Measurements from ENCODE around the gene VKORC1L1. TPM values are rescaled to one million over a fixed set of nuclear protein-coding genes. Genes with fewer than 3 reads are reported as not detected.
"Not testable (repeated sequence)": the region's sequence is repeated elsewhere in the genome, so short reads cannot be mapped to it uniquely, and the experiment has no call there.

The VKORC1L1 gene
- 39.3 TPM for polyA plus RNA-seq (2013, experiment 1 of 2)
- 40.9 TPM for polyA plus RNA-seq (2013, experiment 2 of 2)

DNA sequence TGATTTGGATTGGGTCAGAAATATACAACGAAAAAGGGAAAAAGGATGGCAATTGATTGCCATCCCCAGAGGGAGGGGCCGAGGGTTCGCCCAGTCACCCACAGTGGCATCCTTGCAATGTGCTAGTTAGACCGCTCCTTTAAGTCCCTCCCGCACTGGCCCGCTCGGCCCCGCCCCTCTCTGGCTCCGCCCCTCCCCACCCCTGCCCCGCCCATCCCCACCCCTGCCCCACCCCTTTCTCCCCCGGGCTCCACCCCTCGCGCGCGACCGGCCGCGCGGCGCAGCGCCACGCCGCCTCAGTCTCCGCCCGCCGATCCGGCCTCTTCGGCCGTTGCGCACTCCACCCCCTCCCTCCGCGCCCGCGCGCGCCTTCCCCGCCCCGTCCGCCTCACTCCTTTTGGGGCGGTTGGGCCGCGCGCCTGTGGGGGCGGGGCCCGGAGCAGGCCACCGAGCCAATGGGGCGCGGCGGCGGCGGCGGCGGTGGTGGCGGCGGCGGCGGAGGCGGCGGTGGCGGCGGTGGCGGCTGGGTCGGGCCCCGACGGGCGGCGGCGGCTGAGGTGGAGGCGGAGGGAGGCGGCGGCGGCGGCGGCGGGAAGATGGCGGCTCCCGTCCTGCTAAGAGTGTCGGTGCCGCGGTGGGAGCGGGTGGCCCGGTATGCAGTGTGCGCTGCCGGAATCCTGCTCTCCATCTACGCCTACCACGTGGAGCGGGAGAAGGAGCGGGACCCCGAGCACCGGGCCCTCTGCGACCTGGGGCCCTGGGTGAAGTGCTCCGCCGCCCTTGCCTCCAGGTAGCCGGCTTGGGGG is at the start of gene VKORC1L1:
Gene VKORC1L1, plus strand, starts transcription at position 299 of the 806 bp plus-strand sequence. Its CDS starts 298 bp downstream, at position 597.
- peak within 1 kb of the TSS; percentile 85 for H3K56ac ChIP-seq (ENCODE audit: low read length)
- H2BK5ac ChIP-seq (ENCODE audit: low read length) = no peak within 1 kb of the TSS
- no CpG with 5 or more reads among the region's 94 CpGs for WGBS (ENCODE audit: extremely low coverage, insufficient coverage, low lambda C conversion rate)
- H3K18ac ChIP-seq (ENCODE audit: low read length) = peak within 1 kb of the TSS; percentile 89
- peak within 1 kb of the TSS; percentile 73 for H3K9ac ChIP-seq (ENCODE audit: low read length)
- no peak within 1 kb of the TSS for H4K5ac ChIP-seq (ENCODE audit: low read length)
- peak within 1 kb of the TSS; percentile 95 for H3K4ac ChIP-seq (ENCODE audit: low read depth, low read length)
- no peaks in the 10 kb centered on the region for H3K4me1 ChIP-seq (ENCODE audit: control insufficient read depth, low read depth, low read length)
- H3K36me3 ChIP-seq (ENCODE audit: control insufficient read depth, insufficient read depth, low read length) = no peaks in the 10 kb centered on the region
- peaks cover 4% of the 10 kb centered on the region for H3K79me2 ChIP-seq (ENCODE audit: control insufficient read depth, insufficient read depth, low read length)
- H3K79me1 ChIP-seq (ENCODE audit: low read length) = no peaks in the 10 kb centered on the region
- peak; percentile 95 for DNase-seq
- no peak within 1 kb of the TSS for H2BK120ac ChIP-seq (ENCODE audit: low read depth, low read length)
- H2BK15ac ChIP-seq (replicated peaks; ENCODE audit: low read depth) = no peak within 1 kb of the TSS
- no peak within 1 kb of the TSS for H4K8ac ChIP-seq (ENCODE audit: low read depth, low read length)
- no peaks in the 10 kb centered on the region for H3K27me3 ChIP-seq (ENCODE audit: insufficient read depth, low read length, poor library complexity)
- H3K4me2 ChIP-seq (ENCODE audit: low read length) = peak within 1 kb of the TSS; percentile 46
- peak within 1 kb of the TSS; percentile 44 for H3K27ac ChIP-seq (ENCODE audit: low read depth, low read length)
- H3K23ac ChIP-seq (ENCODE audit: low read length) = no peak within 1 kb of the TSS
- H2AK5ac ChIP-seq (ENCODE audit: low read length) = no peak within 1 kb of the TSS
- peak within 1 kb of the TSS; percentile 60 for H3K4me3 ChIP-seq (ENCODE audit: low read length)

DNA sequence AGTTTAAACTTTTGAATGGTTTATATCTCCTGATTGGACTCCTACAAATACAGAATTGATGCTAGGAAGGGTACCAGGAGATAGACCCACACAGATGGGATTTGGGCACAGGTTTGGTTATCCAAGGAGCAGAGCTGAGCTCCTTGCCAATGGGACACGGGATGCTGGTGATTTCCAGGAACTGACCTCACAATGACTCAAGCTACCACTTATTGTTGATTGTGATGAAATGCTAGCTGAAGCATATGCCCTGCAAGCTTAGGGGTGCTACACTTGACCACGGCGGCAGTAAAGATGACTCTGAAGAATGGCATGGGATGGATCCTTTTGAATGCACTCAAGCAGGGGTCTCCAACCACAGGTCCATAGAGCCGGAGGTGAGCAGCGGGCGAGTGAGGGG is 45.5 kb upstream of the VKORC1L1 start:
- Histone ChIP-seq H3K4me3 (ENCODE audit: low read length) (no peak overlapping the region), H2BK15ac (replicated peaks; ENCODE audit: low read depth) (no peak overlapping the region), H3K9ac (ENCODE audit: low read length) (no peak overlapping the region), H3K4me2 (ENCODE audit: low read length) (no peak overlapping the region), H3K18ac (ENCODE audit: low read length) (no peak overlapping the region), H3K79me2 (ENCODE audit: control insufficient read depth, insufficient read depth, low read length) (no peaks in the 10 kb centered on the region), H4K8ac (ENCODE audit: low read depth, low read length) (no peak overlapping the region), H2BK5ac (ENCODE audit: low read length) (no peak overlapping the region), H3K56ac (ENCODE audit: low read length) (no peak overlapping the region), H2BK120ac (ENCODE audit: low read depth, low read length) (no peak overlapping the region), H4K5ac (ENCODE audit: low read length) (no peak overlapping the region), H3K36me3 (ENCODE audit: control insufficient read depth, insufficient read depth, low read length) (no peaks in the 10 kb centered on the region), H2AK5ac (ENCODE audit: low read length) (no peak overlapping the region), H3K23ac (ENCODE audit: low read length) (no peak overlapping the region), H3K27me3 (ENCODE audit: insufficient read depth, low read length, poor library complexity) (no peaks in the 10 kb centered on the region), H3K4me1 (ENCODE audit: control insufficient read depth, low read depth, low read length) (no peaks in the 10 kb centered on the region), H3K4ac (ENCODE audit: low read depth, low read length) (no peak overlapping the region), H3K79me1 (ENCODE audit: low read length) (no peaks in the 10 kb centered on the region), H3K27ac (ENCODE audit: low read depth, low read length) (no peak overlapping the region)
- WGBS (ENCODE audit: extremely low coverage, insufficient coverage, low lambda C conversion rate) = no CpG with 5 or more reads among the region's 6 CpGs
- no peak for DNase-seq

DNA sequence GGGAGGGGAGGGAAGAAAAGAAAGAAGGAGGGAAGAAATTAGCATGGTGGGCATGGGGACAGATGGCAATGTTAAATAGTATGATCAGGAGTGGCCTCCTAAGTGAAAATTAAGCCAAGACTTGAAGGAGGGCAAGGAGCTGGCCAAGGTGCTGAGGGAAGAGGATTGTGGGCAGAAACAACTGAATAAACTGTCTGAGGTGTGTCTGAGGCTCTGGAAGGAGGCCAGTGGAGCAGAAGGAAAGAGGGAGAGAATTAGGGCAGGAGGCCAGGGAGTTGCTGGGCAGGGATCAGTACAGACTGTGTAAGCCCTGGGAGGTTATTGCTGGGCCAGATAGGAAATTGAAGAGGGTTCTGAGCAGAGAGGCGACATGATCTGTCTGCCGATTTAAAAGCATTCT is 40.6 kb upstream of the VKORC1L1 start:
- no CpG with 5 or more reads among the region's 2 CpGs for WGBS (ENCODE audit: extremely low coverage, insufficient coverage, low lambda C conversion rate)
- no peak overlapping the region for H4K8ac ChIP-seq (ENCODE audit: low read depth, low read length)
- H3K79me1 ChIP-seq (ENCODE audit: low read length) = no peaks in the 10 kb centered on the region
- no peaks in the 10 kb centered on the region for H3K4me1 ChIP-seq (ENCODE audit: control insufficient read depth, low read depth, low read length)
- H2BK15ac ChIP-seq (replicated peaks; ENCODE audit: low read depth) = no peak overlapping the region
- H2AK5ac ChIP-seq (ENCODE audit: low read length) = no peak overlapping the region
- no peak overlapping the region for H3K56ac ChIP-seq (ENCODE audit: low read length)
- no peak overlapping the region for H2BK5ac ChIP-seq (ENCODE audit: low read length)
- H3K4ac ChIP-seq (ENCODE audit: low read depth, low read length) = no peak overlapping the region
- H3K23ac ChIP-seq (ENCODE audit: low read length) = no peak overlapping the region
- H4K5ac ChIP-seq (ENCODE audit: low read length) = no peak overlapping the region
- H3K79me2 ChIP-seq (ENCODE audit: control insufficient read depth, insufficient read depth, low read length) = no peaks in the 10 kb centered on the region
- no peaks in the 10 kb centered on the region for H3K36me3 ChIP-seq (ENCODE audit: control insufficient read depth, insufficient read depth, low read length)
- H3K27me3 ChIP-seq (ENCODE audit: insufficient read depth, low read length, poor library complexity) = no peaks in the 10 kb centered on the region
- peak; percentile 49 for DNase-seq
- no peak overlapping the region for H3K9ac ChIP-seq (ENCODE audit: low read length)
- no peak overlapping the region for H3K27ac ChIP-seq (ENCODE audit: low read depth, low read length)
- no peak overlapping the region for H3K18ac ChIP-seq (ENCODE audit: low read length)
- no peak overlapping the region for H3K4me3 ChIP-seq (ENCODE audit: low read length)
- H2BK120ac ChIP-seq (ENCODE audit: low read depth, low read length) = no peak overlapping the region
- H3K4me2 ChIP-seq (ENCODE audit: low read length) = no peak overlapping the region

DNA sequence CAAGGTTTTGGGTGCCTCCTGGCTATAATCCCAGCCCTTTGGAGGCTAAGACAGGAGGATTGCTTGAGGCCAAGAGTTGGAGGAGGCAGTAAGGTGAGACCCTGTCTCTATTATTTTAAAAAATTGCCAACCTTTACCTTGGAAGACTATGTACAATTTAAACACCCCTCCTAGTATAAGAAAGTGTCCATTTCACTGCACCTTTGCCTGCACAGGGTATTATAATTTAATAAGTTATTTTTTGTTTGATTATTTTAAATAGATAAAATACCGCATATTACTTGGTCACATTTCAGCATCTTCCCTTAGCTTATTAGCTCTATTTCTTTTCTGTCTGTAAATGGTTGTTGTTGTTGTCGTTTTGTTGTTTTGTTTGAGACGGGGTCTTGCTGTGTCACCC is 36.2 kb upstream of the VKORC1L1 start:
- not testable (repeated sequence) for H4K8ac ChIP-seq (ENCODE audit: low read depth, low read length); H3K36me3 ChIP-seq (ENCODE audit: control insufficient read depth, insufficient read depth, low read length); H4K5ac ChIP-seq (ENCODE audit: low read length); H3K4me3 ChIP-seq (ENCODE audit: low read length); H3K56ac ChIP-seq (ENCODE audit: low read length); H2BK5ac ChIP-seq (ENCODE audit: low read length); H3K23ac ChIP-seq (ENCODE audit: low read length); H3K79me1 ChIP-seq (ENCODE audit: low read length); H3K4me2 ChIP-seq (ENCODE audit: low read length); H3K27me3 ChIP-seq (ENCODE audit: insufficient read depth, low read length, poor library complexity); H2BK15ac ChIP-seq (replicated peaks; ENCODE audit: low read depth); H3K9ac ChIP-seq (ENCODE audit: low read length); H3K4ac ChIP-seq (ENCODE audit: low read depth, low read length); H2AK5ac ChIP-seq (ENCODE audit: low read length); H2BK120ac ChIP-seq (ENCODE audit: low read depth, low read length); H3K18ac ChIP-seq (ENCODE audit: low read length); H3K79me2 ChIP-seq (ENCODE audit: control insufficient read depth, insufficient read depth, low read length); DNase-seq; H3K27ac ChIP-seq (ENCODE audit: low read depth, low read length); H3K4me1 ChIP-seq (ENCODE audit: control insufficient read depth, low read depth, low read length)
- no CpG with 5 or more reads among the region's 3 CpGs for WGBS (ENCODE audit: extremely low coverage, insufficient coverage, low lambda C conversion rate)

DNA sequence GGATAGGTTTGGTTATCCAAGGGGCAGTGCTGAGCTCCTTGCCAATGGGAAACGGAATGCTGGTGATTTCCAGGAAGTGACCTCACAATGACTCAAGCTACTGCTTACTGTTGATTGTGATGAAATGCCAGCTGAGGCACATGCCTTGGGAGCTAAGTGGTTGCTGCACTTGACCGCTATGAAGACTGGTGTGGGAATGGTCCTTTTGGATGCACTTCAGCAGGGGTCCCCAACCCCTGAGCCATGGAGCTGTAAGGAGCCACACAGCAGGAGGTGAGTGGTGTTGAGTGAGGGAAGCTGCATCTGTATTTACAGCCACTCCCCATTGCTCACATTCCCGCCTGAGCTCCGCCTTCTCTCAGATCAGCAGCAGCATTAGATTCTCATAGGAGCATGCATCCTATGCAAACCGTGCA is 35.3 kb upstream of the VKORC1L1 start:
- H2BK120ac ChIP-seq (ENCODE audit: low read depth, low read length); H3K4me2 ChIP-seq (ENCODE audit: low read length); H3K4me3 ChIP-seq (ENCODE audit: low read length); H3K27ac ChIP-seq (ENCODE audit: low read depth, low read length); H3K56ac ChIP-seq (ENCODE audit: low read length); H2AK5ac ChIP-seq (ENCODE audit: low read length); H3K4me1 ChIP-seq (ENCODE audit: control insufficient read depth, low read depth, low read length); H3K79me1 ChIP-seq (ENCODE audit: low read length); H3K4ac ChIP-seq (ENCODE audit: low read depth, low read length); H3K23ac ChIP-seq (ENCODE audit: low read length); H3K18ac ChIP-seq (ENCODE audit: low read length); H4K5ac ChIP-seq (ENCODE audit: low read length); H2BK5ac ChIP-seq (ENCODE audit: low read length); H3K9ac ChIP-seq (ENCODE audit: low read length); H2BK15ac ChIP-seq (replicated peaks; ENCODE audit: low read depth); H3K27me3 ChIP-seq (ENCODE audit: insufficient read depth, low read length, poor library complexity); H3K79me2 ChIP-seq (ENCODE audit: control insufficient read depth, insufficient read depth, low read length); H3K36me3 ChIP-seq (ENCODE audit: control insufficient read depth, insufficient read depth, low read length); H4K8ac ChIP-seq (ENCODE audit: low read depth, low read length): not testable (repeated sequence)
- peak; percentile 56 for DNase-seq
- WGBS (ENCODE audit: extremely low coverage, insufficient coverage, low lambda C conversion rate) = no CpG with 5 or more reads among the region's 5 CpGs

DNA sequence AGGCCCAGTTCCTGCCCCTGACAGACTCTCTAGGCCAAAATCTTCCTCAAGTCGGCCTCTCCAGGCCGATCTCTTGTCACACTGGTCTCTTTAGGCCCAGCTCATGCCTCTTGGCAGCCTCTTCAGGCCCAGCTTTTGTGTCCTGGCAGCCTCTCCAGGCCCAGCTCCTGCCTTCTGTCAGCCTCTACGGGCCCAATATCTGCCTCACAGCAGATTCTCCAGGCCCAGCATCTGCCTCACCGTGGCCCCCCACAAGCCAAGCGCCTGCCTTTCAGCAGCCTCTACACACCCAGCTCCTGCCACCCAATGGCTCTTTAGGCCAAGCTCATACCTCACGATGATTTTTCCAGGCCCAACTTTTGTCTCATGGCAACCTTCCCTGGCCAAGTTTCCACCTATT is 33.0 kb upstream of the VKORC1L1 start:
- no peak overlapping the region for H3K27ac ChIP-seq (ENCODE audit: low read depth, low read length)
- no peaks in the 10 kb centered on the region for H3K79me1 ChIP-seq (ENCODE audit: low read length)
- no CpG with 5 or more reads among the region's 6 CpGs for WGBS (ENCODE audit: extremely low coverage, insufficient coverage, low lambda C conversion rate)
- no peak overlapping the region for H4K5ac ChIP-seq (ENCODE audit: low read length)
- H3K4me3 ChIP-seq (ENCODE audit: low read length) = no peak overlapping the region
- H4K8ac ChIP-seq (ENCODE audit: low read depth, low read length) = no peak overlapping the region
- no peaks in the 10 kb centered on the region for H3K36me3 ChIP-seq (ENCODE audit: control insufficient read depth, insufficient read depth, low read length)
- no peak overlapping the region for H3K4me2 ChIP-seq (ENCODE audit: low read length)
- no peak for DNase-seq
- H3K9ac ChIP-seq (ENCODE audit: low read length) = no peak overlapping the region
- H3K18ac ChIP-seq (ENCODE audit: low read length) = no peak overlapping the region
- H3K79me2 ChIP-seq (ENCODE audit: control insufficient read depth, insufficient read depth, low read length) = no peaks in the 10 kb centered on the region
- no peak overlapping the region for H3K23ac ChIP-seq (ENCODE audit: low read length)
- H3K4ac ChIP-seq (ENCODE audit: low read depth, low read length) = no peak overlapping the region
- H3K27me3 ChIP-seq (ENCODE audit: insufficient read depth, low read length, poor library complexity) = no peaks in the 10 kb centered on the region
- H2BK15ac ChIP-seq (replicated peaks; ENCODE audit: low read depth) = no peak overlapping the region
- H2BK5ac ChIP-seq (ENCODE audit: low read length) = no peak overlapping the region
- no peak overlapping the region for H2AK5ac ChIP-seq (ENCODE audit: low read length)
- no peak overlapping the region for H2BK120ac ChIP-seq (ENCODE audit: low read depth, low read length)
- no peaks in the 10 kb centered on the region for H3K4me1 ChIP-seq (ENCODE audit: control insufficient read depth, low read depth, low read length)
- no peak overlapping the region for H3K56ac ChIP-seq (ENCODE audit: low read length)

Data from mesendoderm (in vitro differentiated cells).